ENCODE measurements around the gene COG7.

- TF ChIP-seq CTCF (IDR thresholded peaks at IDR 0.05), result no peak
- TF ChIP-seq ZFX (IDR thresholded peaks at IDR 0.05; ENCODE audit: borderline replicate concordance), result no peak
These were observed 27.3 kb upstream of the COG7 start for GRCh38 chr16:23480257-23480656.

Measured in 22Rv1 (cell line).